ENCODE measurements around the gene ALG10. TPM values are rescaled to one million over a fixed set of nuclear protein-coding genes. Genes with fewer than 3 reads are reported as not detected.
"Not testable (repeated sequence)": the region's sequence is repeated elsewhere in the genome, so short reads cannot be mapped to it uniquely, and the experiment has no call there.

Gene ALG10
- 1 to 10 TPM; 8.1 to 9.5 (median 8.8) TPM for polyA plus RNA-seq (ENCODE audit: insufficient read length in 3 of 3)
- long read RNA-seq, donor 1, partial matches to known transcripts = 0 of 2 reads
- long read RNA-seq, donor 1, other reads (novel, unspliced or antisense) = 0 of 2 reads
- long read RNA-seq, donor 2, partial matches to known transcripts = 0 of 1 reads
- long read RNA-seq, donor 2, other reads (novel, unspliced or antisense) = 0 of 1 reads
- long read RNA-seq, donor 3 = 0 reads
- long read RNA-seq, donor 4 = 0 reads
- long read RNA-seq, donor 5 = 0 reads
- long read RNA-seq, donor 6, partial matches to known transcripts = 0 of 4 reads
- long read RNA-seq, donor 6, other reads (novel, unspliced or antisense) = 0 of 4 reads
- long read RNA-seq, donor 7 = 0 reads
- long read RNA-seq, donor 8, partial matches to known transcripts = 0 of 5 reads
- long read RNA-seq, donor 8, other reads (novel, unspliced or antisense) = 0 of 5 reads
- long read RNA-seq, donor 9, partial matches to known transcripts = 0 of 3 reads
- long read RNA-seq, donor 9, other reads (novel, unspliced or antisense) = 0 of 3 reads
- long read RNA-seq, donor 10, partial matches to known transcripts = 0 of 2 reads
- long read RNA-seq, donor 10, other reads (novel, unspliced or antisense) = 0 of 2 reads
- long read RNA-seq, donor 11, partial matches to known transcripts = 0 of 1 reads
- long read RNA-seq, donor 11, other reads (novel, unspliced or antisense) = 0 of 1 reads
- long read RNA-seq, donor 12, partial matches to known transcripts = 0 of 2 reads
- long read RNA-seq, donor 12, other reads (novel, unspliced or antisense) = 0 of 2 reads
- long read RNA-seq, donor 13 = 0 reads
- long read RNA-seq, donor 14, partial matches to known transcripts = 0 of 3 reads
- long read RNA-seq, donor 14, other reads (novel, unspliced or antisense) = 0 of 3 reads
- long read RNA-seq, donor 15 = 0 reads
- long read RNA-seq, donor 16, partial matches to known transcripts = 0 of 3 reads
- long read RNA-seq, donor 16, other reads (novel, unspliced or antisense) = 0 of 3 reads

GRCh38 chr12:34022079-34022830 lies at the start of gene ALG10:
Gene ALG10 (plus strand): TSS chr12:34022496. CDS start chr12:34022600, 104 bp downstream.
- DNase-seq (ENCODE audit: extremely low read depth in 1 of 11, low read depth in 9 of 11, low spot score in 4 of 11) = peak; percentile 88 to 99 (median 95)

GRCh38 chr12:33972884-33973283 lies 49.4 kb upstream of the ALG10 start:
- DNase-seq (ENCODE audit: extremely low read depth in 1 of 11, low read depth in 9 of 11, low spot score in 4 of 11) = not testable (repeated sequence)

- no peak for DNase-seq (ENCODE audit: extremely low read depth in 1 of 11, low read depth in 9 of 11, low spot score in 4 of 11)
Measured at GRCh38 chr12:33977887-33978286, 44.4 kb upstream of the ALG10 start.

- peak in 9 of 11 donors; percentile 13 to 60 (median 41) for DNase-seq (ENCODE audit: extremely low read depth in 1 of 11, low read depth in 9 of 11, low spot score in 4 of 11)
Measured at GRCh38 chr12:33988197-33988805, 34.0 kb upstream of the ALG10 start.

- peak in 1 of 11 donors; percentile 8 for DNase-seq (ENCODE audit: extremely low read depth in 1 of 11, low read depth in 9 of 11, low spot score in 4 of 11)
Measured at GRCh38 chr12:33988913-33989312, 33.4 kb upstream of the ALG10 start.

GRCh38 chr12:33994857-33995808 lies 27.2 kb upstream of the ALG10 start:
- DNase-seq (ENCODE audit: extremely low read depth in 1 of 11, low read depth in 9 of 11, low spot score in 4 of 11) = no peak

- DNase-seq (ENCODE audit: extremely low read depth in 1 of 11, low read depth in 9 of 11, low spot score in 4 of 11) = not testable (repeated sequence)
Measured at GRCh38 chr12:34008835-34009234, 13.5 kb upstream of the ALG10 start.

GRCh38 chr12:34016361-34016760 lies 5.9 kb upstream of the ALG10 start:
- DNase-seq (ENCODE audit: extremely low read depth in 1 of 11, low read depth in 9 of 11, low spot score in 4 of 11) = no peak

GRCh38 chr12:34021071-34021470 lies 1.2 kb upstream of the ALG10 start:
- DNase-seq (ENCODE audit: extremely low read depth in 1 of 11, low read depth in 9 of 11, low spot score in 4 of 11) = no peak

- DNase-seq (ENCODE audit: extremely low read depth in 1 of 11, low read depth in 9 of 11, low spot score in 4 of 11) = not testable (repeated sequence)
Measured at GRCh38 chr12:34027661-34028060, 5.4 kb downstream of the ALG10 start.

GRCh38 chr12:34030591-34030990 lies 8.3 kb downstream of the ALG10 start:
- no peak for DNase-seq (ENCODE audit: extremely low read depth in 1 of 11, low read depth in 9 of 11, low spot score in 4 of 11)

- DNase-seq (ENCODE audit: extremely low read depth in 1 of 11, low read depth in 9 of 11, low spot score in 4 of 11) = no peak
Measured at GRCh38 chr12:34033628-34034296, 11.5 kb downstream of the ALG10 start.

- DNase-seq (ENCODE audit: extremely low read depth in 1 of 11, low read depth in 9 of 11, low spot score in 4 of 11) = not testable (repeated sequence)
Measured at GRCh38 chr12:34038357-34038756, 16.1 kb downstream of the ALG10 start.

- no peak for DNase-seq (ENCODE audit: extremely low read depth in 1 of 11, low read depth in 9 of 11, low spot score in 4 of 11)
Measured at GRCh38 chr12:34046570-34046969, 24.3 kb downstream of the ALG10 start.

GRCh38 chr12:34047855-34048254 lies 25.6 kb downstream of the ALG10 start:
- not testable (repeated sequence) for DNase-seq (ENCODE audit: extremely low read depth in 1 of 11, low read depth in 9 of 11, low spot score in 4 of 11)

GRCh38 chr12:34048714-34049113 lies 26.4 kb downstream of the ALG10 start:
- DNase-seq (ENCODE audit: extremely low read depth in 1 of 11, low read depth in 9 of 11, low spot score in 4 of 11) = no peak

GRCh38 chr12:34051486-34051885 lies 29.2 kb downstream of the ALG10 start:
- no peak for DNase-seq (ENCODE audit: extremely low read depth in 1 of 11, low read depth in 9 of 11, low spot score in 4 of 11)
